T-helper 2 cell treated with Interferon-gamma antibody and Interleukin-4, amounts not matched to agents 5 μg/mL and 100 μg/mL, for 36 hours (primary cell): ENCODE data around the gene NME7.

Source experiments
- DNase-seq: peaks from one replicate; pipeline ENCODE4 v3.0.0; 2021; ENCODE audit warnings: low spot score
- H3K27ac Mint-ChIP-seq: one replicate; pipeline ENCODE4 v1.8.0; 2021; ENCODE audit warnings: mild to moderate bottlenecking, mixed read lengths
- H3K27me3 Mint-ChIP-seq: one replicate; pipeline ENCODE4 v1.8.0; 2021; ENCODE audit warnings: low read depth, mixed read lengths
- H3K36me3 Mint-ChIP-seq: one replicate; pipeline ENCODE4 v1.8.0; 2021; ENCODE audit warnings: low read depth, mixed read lengths
- H3K4me1 Mint-ChIP-seq: one replicate; pipeline ENCODE4 v1.8.0; 2021; ENCODE audit warnings: low read depth, mixed read lengths
- H3K4me3 Mint-ChIP-seq: one replicate; pipeline ENCODE4 v1.8.0; 2022; ENCODE audit warnings: mild to moderate bottlenecking, moderate library complexity, mixed read lengths
- H3K9me3 Mint-ChIP-seq: one replicate; pipeline ENCODE4 v1.8.0; 2021; ENCODE audit warnings: mixed read lengths

The NME7 gene

GRCh38 chr1:169098380-169098779 is 269.2 kb downstream of the NME7 start:
- no peaks in the 10 kb centered on the region for H3K4me1 Mint-ChIP-seq
- no peak overlapping the region for H3K4me3 Mint-ChIP-seq
- DNase-seq, result no peak
- H3K9me3 Mint-ChIP-seq, result no peaks in the 10 kb centered on the region
- no peak overlapping the region for H3K27ac Mint-ChIP-seq
- H3K36me3 Mint-ChIP-seq, result peaks cover 1% of the 10 kb centered on the region
- peaks cover 14% of the 10 kb centered on the region for H3K27me3 Mint-ChIP-seq

GRCh38 chr1:169094897-169095569 is 272.6 kb downstream of the NME7 start:
- Mint-ChIP-seq H3K27ac (no peak overlapping the region), H3K4me1 (peaks cover 5% of the 10 kb centered on the region), H3K36me3 (peaks cover 1% of the 10 kb centered on the region), H3K4me3 (no peak overlapping the region), H3K27me3 (peaks cover 12% of the 10 kb centered on the region), H3K9me3 (no peaks in the 10 kb centered on the region)
- DNase-seq, result no peak

- DNase-seq, result no peak
- H3K36me3 Mint-ChIP-seq, result peaks cover 1% of the 10 kb centered on the region
- peaks cover 8% of the 10 kb centered on the region for H3K4me1 Mint-ChIP-seq
These were observed 275.2 kb downstream of the NME7 start for GRCh38 chr1:169092399-169092798.

DNA sequence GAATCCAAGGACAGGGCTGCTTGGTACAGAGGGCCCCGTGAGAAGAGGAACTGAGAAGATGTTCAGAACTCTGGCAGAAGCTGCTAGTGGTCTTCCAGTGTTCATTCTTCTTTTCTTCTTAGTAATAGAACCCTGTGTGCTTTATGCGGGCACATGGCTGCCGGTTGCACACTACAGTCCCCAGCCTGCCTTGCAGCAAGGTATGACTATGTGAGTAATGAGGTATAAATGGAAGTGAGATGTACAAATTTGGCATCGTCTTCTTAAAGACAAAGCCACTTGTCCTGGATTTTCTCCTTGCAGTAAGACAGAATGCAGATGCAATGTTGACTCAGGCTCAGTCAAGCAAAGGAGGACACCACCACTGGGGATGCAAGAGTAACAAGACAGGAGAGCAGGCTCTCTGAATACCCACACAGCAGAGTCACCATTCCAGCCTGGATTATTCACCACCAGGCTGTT is 276.1 kb downstream of the NME7 start:
- no peak overlapping the region for H3K27ac Mint-ChIP-seq
- H3K4me3 Mint-ChIP-seq, result no peak overlapping the region
- H3K4me1 Mint-ChIP-seq, result peaks cover 8% of the 10 kb centered on the region
- H3K36me3 Mint-ChIP-seq, result peaks cover 1% of the 10 kb centered on the region
- no peak for DNase-seq
- peaks cover 12% of the 10 kb centered on the region for H3K27me3 Mint-ChIP-seq
- no peaks in the 10 kb centered on the region for H3K9me3 Mint-ChIP-seq

More at GRCh38 chr1:169092399-169092798, 275.2 kb downstream of the NME7 start:
- Mint-ChIP-seq H3K27me3 (peaks cover 12% of the 10 kb centered on the region), H3K27ac (no peak overlapping the region), H3K4me3 (no peak overlapping the region), H3K9me3 (no peaks in the 10 kb centered on the region)

- Mint-ChIP-seq H3K4me3 (no peak overlapping the region), H3K36me3 (peaks cover 1% of the 10 kb centered on the region), H3K9me3 (no peaks in the 10 kb centered on the region), H3K4me1 (peaks cover 8% of the 10 kb centered on the region), H3K27ac (no peak overlapping the region), H3K27me3 (peaks cover 12% of the 10 kb centered on the region)
- DNase-seq, result no peak
These were observed 276.7 kb downstream of the NME7 start for GRCh38 chr1:169090900-169091311.

DNA sequence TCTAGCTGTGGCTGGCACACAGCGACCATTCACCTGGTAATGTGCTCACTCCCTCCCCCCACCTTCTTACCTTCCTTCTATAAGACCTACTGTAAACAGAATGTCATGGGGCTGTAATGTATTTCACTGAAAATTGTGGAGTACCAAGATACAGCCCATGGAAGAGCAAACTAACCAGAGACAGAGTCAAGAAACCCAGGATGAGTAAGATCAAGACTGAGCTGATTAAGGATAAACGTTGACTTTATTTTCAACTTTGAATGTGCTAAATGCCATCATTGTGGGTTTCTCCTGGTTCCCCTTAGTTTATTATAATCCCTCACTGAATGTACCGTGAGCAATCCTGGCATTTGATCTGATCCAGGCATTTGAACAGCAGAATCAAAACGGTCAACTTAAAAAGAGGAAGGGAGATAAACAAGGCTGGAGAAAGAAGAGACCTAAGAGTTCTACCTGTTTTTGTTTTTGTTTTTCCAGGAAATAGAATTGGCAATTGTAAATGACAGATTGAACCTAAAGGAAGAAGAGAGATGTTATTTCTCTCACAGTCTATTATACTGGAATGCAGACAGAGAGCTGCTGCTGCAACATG is 277.2 kb downstream of the NME7 start:
- H3K27ac Mint-ChIP-seq, result no peak overlapping the region
- no peaks in the 10 kb centered on the region for H3K9me3 Mint-ChIP-seq
- H3K36me3 Mint-ChIP-seq, result peaks cover 1% of the 10 kb centered on the region
- no peak overlapping the region for H3K4me3 Mint-ChIP-seq
- peaks cover 8% of the 10 kb centered on the region for H3K4me1 Mint-ChIP-seq
- peaks cover 12% of the 10 kb centered on the region for H3K27me3 Mint-ChIP-seq
- DNase-seq, result no peak

DNA sequence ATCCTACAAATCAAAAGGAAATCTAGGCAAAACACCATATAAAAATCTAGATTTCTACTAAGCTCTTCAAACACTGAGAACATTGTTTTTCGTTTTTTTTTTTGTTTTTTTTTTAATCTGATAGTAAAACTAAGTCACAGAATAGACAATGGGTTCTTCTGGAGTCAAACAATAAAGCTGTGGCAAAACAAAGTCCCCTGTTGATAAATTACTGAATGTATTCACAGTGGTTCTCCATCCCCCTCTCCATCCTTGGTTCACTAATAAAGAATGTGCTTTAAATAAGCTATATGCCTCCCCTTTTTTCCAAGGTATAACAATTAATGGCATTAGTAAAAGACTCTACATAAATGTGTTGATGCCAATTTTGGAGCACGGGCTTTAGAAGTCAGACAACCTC is 277.8 kb downstream of the NME7 start:
- no peak overlapping the region for H3K27ac Mint-ChIP-seq
- no peak for DNase-seq
- peaks cover 1% of the 10 kb centered on the region for H3K36me3 Mint-ChIP-seq
- peaks cover 12% of the 10 kb centered on the region for H3K27me3 Mint-ChIP-seq
- H3K9me3 Mint-ChIP-seq, result no peaks in the 10 kb centered on the region
- peaks cover 8% of the 10 kb centered on the region for H3K4me1 Mint-ChIP-seq
- no peak overlapping the region for H3K4me3 Mint-ChIP-seq

- Mint-ChIP-seq H3K4me1 (peaks cover 8% of the 10 kb centered on the region), H3K9me3 (no peaks in the 10 kb centered on the region), H3K27ac (no peak overlapping the region), H3K4me3 (no peak overlapping the region), H3K36me3 (no peaks in the 10 kb centered on the region), H3K27me3 (peaks cover 7% of the 10 kb centered on the region)
- DNase-seq, result no peak
These were observed 279.7 kb downstream of the NME7 start for GRCh38 chr1:169087876-169088275.

DNA sequence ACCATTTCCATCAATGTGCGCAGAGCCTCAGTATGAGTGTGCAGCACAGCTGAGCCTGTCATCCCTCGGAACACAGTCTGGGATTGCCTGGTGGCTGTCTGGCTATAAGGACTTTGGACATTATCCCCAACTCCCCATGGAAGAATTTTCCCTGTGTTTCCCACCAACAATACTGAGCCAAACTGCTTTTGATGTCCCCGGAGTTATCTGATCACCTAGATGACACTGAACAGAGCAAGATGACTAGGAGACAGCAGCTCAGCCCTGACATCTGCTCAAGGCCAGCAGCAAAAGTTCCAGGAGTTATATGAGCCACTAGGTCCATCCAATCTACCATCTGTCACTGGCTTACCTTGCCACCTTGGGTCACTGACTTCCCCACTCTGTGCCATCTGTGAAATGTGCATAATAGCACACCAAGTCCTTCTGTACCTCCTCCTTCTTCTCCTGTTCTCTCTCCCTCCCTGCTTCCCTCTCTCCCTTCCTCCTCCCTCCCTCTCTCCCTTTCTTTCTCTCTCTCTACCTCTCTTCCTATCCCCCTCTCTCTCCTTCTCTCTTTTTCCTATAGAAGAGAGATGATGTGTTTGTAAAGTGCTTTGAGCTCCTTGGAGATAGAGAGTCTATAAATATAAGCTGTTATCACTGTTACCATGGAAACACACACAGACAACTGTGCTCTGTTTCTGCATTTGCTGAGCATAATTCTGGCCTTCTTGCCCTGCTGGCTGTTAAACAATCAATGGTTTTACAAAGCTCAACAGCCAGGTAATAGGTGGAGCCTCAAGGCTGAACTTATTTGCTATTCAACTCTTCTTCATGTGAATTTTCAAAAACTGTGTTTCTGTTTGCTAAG is 280.8 kb downstream of the NME7 start:
- Mint-ChIP-seq H3K9me3 (no peaks in the 10 kb centered on the region), H3K4me3 (no peak overlapping the region), H3K27ac (no peak overlapping the region), H3K36me3 (no peaks in the 10 kb centered on the region), H3K27me3 (peaks cover 7% of the 10 kb centered on the region), H3K4me1 (peaks cover 8% of the 10 kb centered on the region)
- no peak for DNase-seq

- Mint-ChIP-seq H3K4me1 (peaks cover 8% of the 10 kb centered on the region), H3K9me3 (no peaks in the 10 kb centered on the region), H3K4me3 (no peak overlapping the region), H3K27me3 (no peaks in the 10 kb centered on the region), H3K27ac (no peak overlapping the region), H3K36me3 (no peaks in the 10 kb centered on the region)
- DNase-seq, result no peak
These were observed 281.7 kb downstream of the NME7 start for GRCh38 chr1:169085911-169086310.
